Right lobe of liver (tissue), 6 donors: Measurements from ENCODE around the gene CHP2. TPM values are rescaled to one million over a fixed set of nuclear protein-coding genes. Genes with fewer than 3 reads are reported as not detected.
"Not testable (repeated sequence)": the region's sequence is repeated elsewhere in the genome, so short reads cannot be mapped to it uniquely, and the experiment has no call there.

Source experiments
- ATAC-seq, 4 donors: fragments of 200-7000 bp; cut with Tn5 transposase; one replicate each; pipeline ENCODE4 v1.9.1; 2020; ENCODE audit warnings: mild to moderate bottlenecking in 4 of 4, moderate library complexity in 4 of 4
- DNase-seq, 3 donors: peaks; one replicate each; pipeline ENCODE4 v3.0.0-alpha.2; 2020
- H3K27ac ChIP-seq, 3 donors: fragments of 200-600 bp; one replicate each; pipeline ENCODE4 v1.8.0; 2022
- H3K27me3 ChIP-seq, 2 donors: fragments of 200-600 bp; one replicate each; pipeline ENCODE4 v1.8.0; 2022
- H3K36me3 ChIP-seq, 4 donors: fragments of 200-600 bp; sonication (generic) in 1 of 4; one replicate each; pipeline versions ENCODE4 v1.5.1 to v1.8.0; 2017 to 2022; ENCODE audit warnings: control low read depth in 1 of 4
- H3K4me1 ChIP-seq, 4 donors: fragments of 200-600 bp; sonication (generic) in 1 of 4; one replicate each; pipeline versions ENCODE4 v1.5.1 to v1.8.0; 2017 to 2022; ENCODE audit warnings: control low read depth in 1 of 4
- H3K4me3 ChIP-seq, 3 donors: fragments of 200-600 bp; one replicate each; pipeline ENCODE4 v1.8.0; 2022
- H3K9me3 ChIP-seq, 4 donors: fragments of 200-600 bp; sonication (generic) in 1 of 4; one replicate each; pipeline versions ENCODE4 v1.5.1 to v1.8.0; 2017 to 2022; ENCODE audit warnings: control low read depth in 1 of 4
- CTCF ChIP-seq, 4 donors: fragments of 200-600 bp in 3 of 4; fragments of 450-650 bp in 1 of 4; IDR thresholded peaks; one replicate each; pipeline versions ENCODE4 v1.5.1 to v1.8.0; 2016 to 2022; ENCODE audit warnings: antibody characterized with exemption in 4 of 4, mild to moderate bottlenecking in 2 of 4
- POLR2A ChIP-seq: fragments of 450-650 bp; IDR thresholded peaks from one replicate; pipeline ENCODE4 v1.6.1; 2017; ENCODE audit warnings: antibody characterized with exemption, mild to moderate bottlenecking
- whole genome bisulfite sequencing: methylation state at CpG from one replicate; pipeline ENCODE4 v1.1.6; 2018; ENCODE audit warnings: low coverage, low lambda C conversion rate; ENCODE audit not compliant: insufficient coverage; ENCODE audit errors: missing lambda C conversion rate; 5-methylcytosine and 5-hydroxymethylcytosine counted together
- intact Hi-C, 2 donors: fragments of 100-400 bp; cut with DNase I; formaldehyde crosslinking; loops; one replicate each; pipeline versions ENCODE4 v1.11.2 to v1.14.1; 2022
- total RNA-seq, 6 experiments: library from RNA; depleted of rRNA in 2 of 6; stranded (reverse); fragments of >200 nt in 2 of 6; fragmentation: NEBNext Ultra II Directional in 3 of 6; extraction: Animal tissue kit (Norgen Biotek cat#: 25700) in 3 of 6; gene quantifications; one replicate each; pipeline versions ENCODE4 v1.1.0 to v1.2.4, GENCODE V29; 2016 to 2023
- donor health status: DM: no; HTN: yes; CAD: no.
- donor health status: DM: no; HTN: no; CAD: no.
- donor health status: DM: no; HTN: no; CAD: no.
- donor health status: DM: no; HTN: yes; CAD: no.
- donor health status: DM: no; HTN: yes; CAD: no.

Gene CHP2
- total RNA-seq, 6 experiments from 2014 or later, result not detected

- no peaks in the 10 kb centered on the region for H3K36me3 ChIP-seq
- H3K9me3 ChIP-seq, result no peaks in the 10 kb centered on the region
- H3K27ac ChIP-seq, result no peak overlapping the region
- no peaks in the 10 kb centered on the region for H3K4me1 ChIP-seq
- H3K27me3 ChIP-seq, result no peaks in the 10 kb centered on the region
- no CpG with 5 or more reads among the region's 2 CpGs for WGBS
- no peak for TF ChIP-seq POLR2A
- no peak for TF ChIP-seq CTCF (IDR thresholded peaks at IDR 0.05)
- intact Hi-C loops, result no loop called here
- DNase-seq (no peak), ATAC-seq (no peak)
- no peak overlapping the region for H3K4me3 ChIP-seq
These were observed 44.8 kb upstream of the CHP2 start for GRCh38 chr16:23710008-23710407.

GRCh38 chr16:23710504-23710903, 44.3 kb upstream of the CHP2 start:
- WGBS, result no CpG with 5 or more reads among the region's 3 CpGs
- H3K4me1 ChIP-seq, result no peaks in the 10 kb centered on the region
- TF ChIP-seq CTCF (IDR thresholded peaks at IDR 0.05), result no peak
- TF ChIP-seq POLR2A, result no peak
- intact Hi-C loops, result no loop called here
- no peaks in the 10 kb centered on the region for H3K27me3 ChIP-seq
- ATAC-seq (no peak), DNase-seq (no peak)
- no peak overlapping the region for H3K27ac ChIP-seq
- no peak overlapping the region for H3K4me3 ChIP-seq
- no peaks in the 10 kb centered on the region for H3K36me3 ChIP-seq
- no peaks in the 10 kb centered on the region for H3K9me3 ChIP-seq

- WGBS, result no CpG with 5 or more reads among the region's 4 CpGs
- Histone ChIP-seq H3K4me1 (no peaks in the 10 kb centered on the region), H3K36me3 (no peaks in the 10 kb centered on the region), H3K27me3 (no peaks in the 10 kb centered on the region), H3K4me3 (no peak overlapping the region), H3K27ac (no peak overlapping the region), H3K9me3 (no peaks in the 10 kb centered on the region)
- DNase-seq (no peak), ATAC-seq (no peak)
- intact Hi-C loops, result no loop called here
- TF ChIP-seq POLR2A (no peak), CTCF (IDR thresholded peaks at IDR 0.05) (no peak)
These were observed 43.0 kb upstream of the CHP2 start for GRCh38 chr16:23711785-23712184.

- Histone ChIP-seq H3K27ac (no peak within 1 kb of the TSS), H3K27me3 (no peaks in the 10 kb centered on the region), H3K4me3 (no peak within 1 kb of the TSS), H3K9me3 (no peaks in the 10 kb centered on the region), H3K36me3 (no peaks in the 10 kb centered on the region), H3K4me1 (no peaks in the 10 kb centered on the region)
- WGBS, result 0% methylated on average over 6 of the region's 37 CpGs
- ATAC-seq (peak in 1 of 4 donors; percentile 36), DNase-seq (no peak)
- intact Hi-C loops, result no loop called here
- no peak for TF ChIP-seq POLR2A
- TF ChIP-seq CTCF (IDR thresholded peaks at IDR 0.05), result no peak
These were observed 41.9 kb upstream of the CHP2 start, which contains the start of gene ERN2 for GRCh38 chr16:23712976-23713375. TSS of gene ERN2 (minus strand) at chr16:23713222. CDS start at chr16:23713187, 35 bp downstream.

GRCh38 chr16:23716484-23716883, 38.3 kb upstream of the CHP2 start:
- no peak for DNase-seq
- no peaks in the 10 kb centered on the region for H3K36me3 ChIP-seq
- H3K27me3 ChIP-seq, result no peaks in the 10 kb centered on the region
- 67% methylated on average over 5 of the region's 5 CpGs for WGBS
- H3K4me3 ChIP-seq, result no peak overlapping the region
- TF ChIP-seq CTCF (IDR thresholded peaks at IDR 0.05), result no peak
- no peak for TF ChIP-seq POLR2A
- no peak for ATAC-seq
- intact Hi-C loops, result no loop called here
- H3K9me3 ChIP-seq, result no peaks in the 10 kb centered on the region
- no peak overlapping the region for H3K27ac ChIP-seq
- no peaks in the 10 kb centered on the region for H3K4me1 ChIP-seq

- intact Hi-C loops, H3K4me3 ChIP-seq, ATAC-seq, H3K27ac ChIP-seq, H3K4me1 ChIP-seq, H3K36me3 ChIP-seq, H3K9me3 ChIP-seq, H3K27me3 ChIP-seq, DNase-seq: not testable (repeated sequence)
- 44% methylated on average over 7 of the region's 9 CpGs for WGBS
These were observed 32.1 kb upstream of the CHP2 start for GRCh38 chr16:23722613-23723240.
